Erythroblast (primary cell): Measurements from ENCODE around the gene PNPLA7.
A peak's percentile ranks its signal among the peaks of the same experiment; 100 is the strongest.
"Not testable (repeated sequence)": the region's sequence is repeated elsewhere in the genome, so short reads cannot be mapped to it uniquely, and the experiment has no call there.

Experiments used
- DNase-seq, 2 experiments: peaks; one replicate each; lab custom pipeline; 2025; lab: John Stamatoyannopoulos, UW
- GATA1 ChIP-seq: IDR thresholded peaks from 2 replicates; pipeline ENCODE4 v1.6.1; 2011; ENCODE audit warnings: low read depth, mild to moderate bottlenecking, control low read depth, low read length, moderate library complexity
- POLR2A ChIP-seq: IDR thresholded peaks from 2 replicates; pipeline ENCODE4 v1.6.1; 2011; ENCODE audit warnings: mild to moderate bottlenecking, low read length

PNPLA7 gene

DNA sequence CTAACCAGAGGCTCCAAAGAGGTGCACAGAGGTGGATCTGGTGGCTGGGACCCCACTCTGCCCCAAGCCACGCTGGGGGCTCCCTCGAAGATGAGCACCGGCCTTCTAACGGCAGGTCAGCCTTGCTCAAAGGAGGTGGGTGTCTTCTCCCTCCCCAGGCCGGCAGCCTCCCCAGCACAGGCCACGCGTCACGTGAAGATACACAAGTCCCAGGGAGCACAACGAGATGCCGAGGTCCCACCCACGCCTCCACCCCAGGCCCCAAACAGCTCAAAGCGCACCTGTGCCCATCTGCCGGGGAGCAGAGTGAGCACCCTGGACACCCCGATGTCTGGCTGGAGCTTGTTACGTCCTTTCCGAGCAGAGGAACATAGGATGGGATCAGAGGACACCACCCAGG, 12.1 kb downstream of the PNPLA7 start:
- DNase-seq: no peak
- TF ChIP-seq GATA1 (no peak), POLR2A (no peak)

DNA sequence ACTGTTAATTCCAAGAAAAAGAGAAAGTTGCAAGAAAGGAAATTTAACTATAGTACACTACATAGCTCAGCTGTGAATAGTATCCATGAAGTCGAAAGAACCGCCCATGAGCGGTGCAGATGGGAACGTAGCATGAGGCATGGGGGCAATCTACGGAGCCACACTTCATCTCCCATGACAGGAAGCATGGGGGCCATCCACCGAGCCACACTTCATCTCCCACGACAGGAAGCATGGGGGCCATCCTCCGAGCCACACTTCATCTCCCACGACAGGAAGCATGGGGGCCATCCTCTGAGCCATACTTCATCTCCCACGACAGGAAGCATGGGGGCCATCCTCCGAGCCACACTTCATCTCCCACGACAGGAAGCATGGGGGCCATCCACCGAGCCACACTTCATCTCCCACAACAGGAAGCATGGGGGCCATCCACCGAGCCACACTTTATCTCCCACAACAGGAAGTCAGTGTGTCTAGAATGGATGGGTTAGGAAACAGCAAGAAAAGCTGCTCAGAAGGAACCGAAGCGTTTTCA, 13.5 kb downstream of the PNPLA7 start:
- not testable (repeated sequence) for DNase-seq

GRCh38 chr9:137535120-137535428, 15.1 kb downstream of the PNPLA7 start:
- TF ChIP-seq GATA1 (no peak), POLR2A (no peak)
- DNase-seq: no peak

- peak; percentile 63 to 73 for DNase-seq
- TF ChIP-seq POLR2A: no peak
- TF ChIP-seq GATA1: no peak
Observed at GRCh38 chr9:137534256-137535119, 15.7 kb downstream of the PNPLA7 start.

DNA sequence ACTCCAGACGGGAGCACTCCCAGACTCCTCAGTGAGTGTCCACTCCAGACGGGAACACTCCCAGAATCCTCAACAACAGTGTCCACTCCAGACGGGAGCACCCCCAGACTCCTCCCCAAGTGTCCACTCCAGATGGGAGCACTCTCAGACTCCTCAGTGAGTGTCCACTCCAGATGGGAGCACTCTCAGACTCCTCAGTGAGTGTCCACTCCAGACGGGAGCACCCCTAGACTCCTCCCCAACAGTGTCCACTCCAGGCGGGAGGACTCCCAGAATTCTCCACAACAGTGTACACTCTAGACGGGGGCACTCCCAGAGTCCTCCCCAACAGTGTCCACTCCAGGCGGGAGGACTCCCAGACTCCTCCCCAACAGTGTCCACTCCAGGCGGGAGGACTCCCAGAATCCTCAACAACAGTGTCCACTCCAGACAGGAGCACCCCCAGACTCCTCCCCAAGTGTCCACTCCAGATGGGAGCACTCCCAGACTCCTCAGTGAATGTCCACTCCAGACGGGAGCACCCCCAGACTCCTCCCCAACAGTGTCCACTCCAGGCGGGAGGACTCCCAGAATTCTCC, 17.2 kb downstream of the PNPLA7 start:
- DNase-seq: not testable (repeated sequence)

- TF ChIP-seq POLR2A (no peak), GATA1 (no peak)
- no peak for DNase-seq
Observed at GRCh38 chr9:137531099-137531765, 19.0 kb downstream of the PNPLA7 start.

- DNase-seq: no peak
Observed at GRCh38 chr9:137530331-137530730, 19.9 kb downstream of the PNPLA7 start.

DNA sequence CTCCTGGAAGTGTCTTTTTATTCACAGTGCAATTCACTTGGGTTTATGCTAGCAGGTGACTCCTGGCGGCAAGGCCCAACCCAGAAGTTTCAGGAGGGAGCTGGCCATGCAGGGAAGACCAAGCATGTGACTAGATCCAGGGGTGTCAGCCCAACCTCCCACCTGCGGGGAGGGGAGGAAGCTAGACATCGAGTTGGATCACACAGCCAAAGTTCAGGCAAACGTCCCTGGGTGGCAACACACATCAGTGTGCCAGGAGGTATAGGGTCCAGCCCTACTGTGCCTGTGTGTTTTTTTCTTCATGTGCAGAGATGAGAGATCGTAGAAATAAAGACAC, 25.3 kb downstream of the PNPLA7 start:
- no peak for TF ChIP-seq POLR2A
- TF ChIP-seq GATA1: no peak
- no peak for DNase-seq

More at GRCh38 chr9:137530331-137530730, 19.9 kb downstream of the PNPLA7 start:
- no peak for TF ChIP-seq POLR2A
- TF ChIP-seq GATA1: no peak

- TF ChIP-seq GATA1 (no peak), POLR2A (no peak)
- DNase-seq: no peak
Observed at GRCh38 chr9:137524161-137524980, 25.8 kb downstream of the PNPLA7 start.

GRCh38 chr9:137522746-137523455, 27.3 kb downstream of the PNPLA7 start:
- no peak for TF ChIP-seq POLR2A
- no peak for TF ChIP-seq GATA1
- no peak for DNase-seq

DNA sequence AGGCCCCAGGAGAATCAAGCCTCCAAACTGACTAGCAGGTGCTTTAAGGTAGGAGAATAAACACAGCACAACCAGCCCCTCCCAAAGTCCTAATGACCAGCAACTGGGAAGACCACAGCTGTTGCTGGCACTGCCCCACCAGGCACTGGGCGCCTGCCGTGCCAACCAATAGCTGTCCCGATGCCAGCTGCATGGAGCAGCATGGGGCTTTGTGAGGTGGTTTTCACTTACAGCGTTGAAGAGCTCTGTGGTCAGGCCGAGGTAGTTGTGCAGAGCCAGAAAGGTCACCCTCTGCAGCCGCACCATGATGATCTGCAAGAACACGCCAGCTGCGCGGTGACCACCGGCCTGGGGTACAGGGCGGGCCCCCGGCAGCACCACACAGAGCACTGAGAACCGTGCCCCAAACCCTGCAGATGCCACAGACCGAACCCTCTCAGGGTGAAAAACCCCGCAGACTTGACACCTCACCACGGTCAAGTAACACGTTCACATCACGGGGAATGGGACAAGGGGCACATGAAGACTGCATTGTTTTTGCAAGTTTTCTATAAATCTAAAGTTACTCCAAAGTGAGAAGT, 28.7 kb downstream of the PNPLA7 start:
- no peak for DNase-seq
- TF ChIP-seq POLR2A: no peak
- TF ChIP-seq GATA1: no peak

DNA sequence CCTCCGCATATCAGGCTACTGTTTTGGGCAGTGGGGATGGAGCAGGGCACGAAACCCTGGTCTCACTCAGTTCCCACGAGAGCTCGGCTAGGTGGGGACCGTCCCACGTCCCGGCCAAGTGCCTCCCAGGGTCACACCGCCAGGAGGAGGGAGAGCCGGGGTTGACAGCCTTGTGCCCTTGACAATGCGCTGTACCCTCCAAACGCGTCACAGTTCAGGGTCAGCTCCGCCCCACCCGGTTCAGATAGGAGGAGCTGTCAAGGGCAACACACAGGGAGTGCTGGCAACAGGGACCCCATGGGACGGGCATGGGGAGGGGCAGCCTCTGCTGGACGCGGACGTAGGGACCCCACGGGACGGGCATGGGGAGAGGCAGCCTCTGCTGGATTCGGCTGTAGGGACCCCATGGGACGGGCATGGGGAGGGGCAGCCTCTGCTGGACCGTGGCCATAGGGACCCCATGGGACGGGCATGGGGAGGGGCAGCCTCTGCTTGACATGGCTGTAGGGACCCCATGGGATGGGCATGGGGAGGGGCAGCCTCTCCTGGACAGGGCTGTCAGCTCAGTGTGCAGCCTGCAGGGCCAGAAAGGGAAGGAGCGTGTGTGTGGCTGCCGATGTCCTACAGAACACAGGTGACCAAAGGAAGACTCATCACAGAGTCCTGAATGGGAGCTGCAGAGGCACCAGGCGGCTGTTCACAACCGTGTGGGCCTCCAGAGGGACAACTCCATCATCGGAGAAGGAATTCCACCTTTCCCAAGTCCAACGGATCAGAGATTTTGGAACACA, 29.4 kb downstream of the PNPLA7 start:
- no peak for DNase-seq
- TF ChIP-seq POLR2A (no peak), GATA1 (no peak)

GRCh38 chr9:137519553-137519952, 30.6 kb downstream of the PNPLA7 start:
- no peak for DNase-seq
- no peak for TF ChIP-seq GATA1
- no peak for TF ChIP-seq POLR2A

GRCh38 chr9:137518661-137519459, 31.3 kb downstream of the PNPLA7 start:
- DNase-seq: not testable (repeated sequence)
